Urinary bladder (tissue), 4 donors: ENCODE measurements around the gene SLC10A7. TPM values are rescaled to one million over a fixed set of nuclear protein-coding genes. Genes with fewer than 3 reads are reported as not detected.

Source experiments
- DNase-seq: peaks from one replicate; pipeline ENCODE4 v3.0.0-alpha.2; 2015; ENCODE audit errors: extremely low spot score
- H3K27ac ChIP-seq: one replicate; pipeline ENCODE4 v1.5.1; 2013; ENCODE audit warnings: low read depth, mild to moderate bottlenecking, moderate library complexity
- H3K36me3 ChIP-seq: one replicate; pipeline ENCODE4 v1.6.1; 2013; ENCODE audit warnings: mild to moderate bottlenecking, moderate library complexity; ENCODE audit not compliant: insufficient read depth
- H3K4me1 ChIP-seq: one replicate; pipeline ENCODE4 v1.6.1; 2013; ENCODE audit warnings: mild to moderate bottlenecking, moderate library complexity; ENCODE audit not compliant: insufficient read depth
- H3K4me3 ChIP-seq: one replicate; pipeline ENCODE4 v1.5.1; 2013; ENCODE audit warnings: low read depth, low read length
- WGBS: extraction: QIAGEN DNeasy Blood & Tissue Kit; methylation state at CpG from one replicate; pipeline ENCODE4 v1.1.7; 2013; 5-methylcytosine and 5-hydroxymethylcytosine counted together
- polyA plus RNA-seq: library from polyadenylated mRNA; stranded (reverse); fragments of 200-250 nt; gene quantifications from one replicate; pipeline ENCODE4 v1.2.3, GENCODE V29; 2013
- total RNA-seq: library from RNA; depleted of rRNA; stranded (reverse); fragments of >200 nt; gene quantifications from one replicate; pipeline ENCODE4 v1.2.3, GENCODE V29; 2014
- donor health status: healthy with polysubstance abuse.
- donor health status: healthy.

The SLC10A7 gene
- total and polyA plus RNA-seq, 2 donors, result 5.4 to 42.9 TPM

DNA sequence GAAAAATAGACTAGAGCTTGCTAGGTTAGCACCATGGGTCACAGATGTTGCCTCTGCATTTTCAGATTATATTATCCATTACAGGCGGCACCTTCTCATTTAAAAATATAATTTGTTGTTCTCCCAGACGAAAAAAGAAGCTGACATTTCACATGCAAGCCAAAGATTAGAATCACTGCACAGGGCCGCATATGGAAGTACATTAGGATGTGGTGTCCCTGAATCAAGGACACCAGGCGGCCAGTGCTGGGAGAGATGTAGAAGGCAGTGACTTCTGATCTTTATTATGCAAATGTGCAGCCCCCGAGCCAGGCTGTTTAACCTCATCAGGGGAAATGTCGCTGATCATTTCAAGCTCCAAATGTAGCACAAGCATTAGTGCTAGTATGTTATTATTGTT, 284.6 kb downstream of the SLC10A7 start:
- H3K4me1 ChIP-seq, result no peaks in the 10 kb centered on the region
- no peak for DNase-seq
- 90% methylated on average over 6 of the region's 6 CpGs for WGBS
- no peak overlapping the region for H3K27ac ChIP-seq
- H3K4me3 ChIP-seq, result no peak overlapping the region
- H3K36me3 ChIP-seq, result no peaks in the 10 kb centered on the region

DNA sequence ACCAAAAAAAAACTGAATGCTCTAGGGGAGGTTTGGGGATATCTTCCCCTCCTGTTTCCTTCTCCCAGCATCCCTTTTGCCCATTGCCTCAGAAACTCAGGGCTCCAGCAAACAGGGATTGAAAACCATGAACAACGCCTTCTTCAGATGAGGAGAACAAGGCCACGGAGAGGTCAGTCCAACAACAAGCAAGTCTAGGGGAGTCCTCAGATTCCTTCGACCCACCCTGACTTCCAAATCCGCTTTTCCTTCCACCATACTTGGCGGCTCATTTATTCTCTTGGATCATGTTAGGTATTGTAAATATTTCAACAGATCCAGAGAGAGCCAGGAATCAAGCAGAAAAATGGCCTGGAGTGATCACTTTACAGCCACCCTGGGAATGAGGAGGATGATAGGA, 285.5 kb downstream of the SLC10A7 start:
- WGBS, result 42% methylated on average over 5 of the region's 5 CpGs
- H3K4me1 ChIP-seq, result no peaks in the 10 kb centered on the region
- no peak for DNase-seq
- no peak overlapping the region for H3K27ac ChIP-seq
- no peak overlapping the region for H3K4me3 ChIP-seq
- no peaks in the 10 kb centered on the region for H3K36me3 ChIP-seq

DNA sequence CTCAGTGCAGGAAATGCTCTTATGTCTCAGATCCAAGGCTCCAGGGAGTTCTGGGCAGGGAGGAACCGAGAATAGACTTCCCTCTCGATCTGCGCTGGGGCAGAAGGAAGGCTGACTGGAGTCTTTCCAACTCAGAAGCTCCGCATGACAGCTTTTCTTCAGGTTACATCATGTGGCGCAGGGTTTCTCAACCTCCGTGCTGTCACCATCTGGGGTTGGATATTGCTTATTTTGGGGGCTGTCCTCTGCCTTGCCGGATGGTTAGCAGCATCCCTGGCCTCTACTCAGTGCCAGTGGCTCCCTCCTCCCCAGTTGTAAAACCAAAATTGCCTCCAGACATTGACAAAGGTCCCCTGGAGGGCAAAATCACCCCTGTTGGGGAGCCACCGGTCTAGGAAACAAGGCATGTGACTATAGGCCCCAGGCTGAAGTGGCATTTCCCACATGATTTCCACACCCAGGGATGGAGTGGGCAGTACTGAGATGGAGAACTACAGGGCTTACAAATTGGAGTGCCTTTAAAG, 286.0 kb downstream of the SLC10A7 start:
- H3K27ac ChIP-seq, result peak overlapping the region; percentile 32
- DNase-seq, result no peak
- H3K4me1 ChIP-seq, result no peaks in the 10 kb centered on the region
- H3K4me3 ChIP-seq, result no peak overlapping the region
- H3K36me3 ChIP-seq, result no peaks in the 10 kb centered on the region
- 82% methylated on average over 8 of the region's 8 CpGs for WGBS

DNA sequence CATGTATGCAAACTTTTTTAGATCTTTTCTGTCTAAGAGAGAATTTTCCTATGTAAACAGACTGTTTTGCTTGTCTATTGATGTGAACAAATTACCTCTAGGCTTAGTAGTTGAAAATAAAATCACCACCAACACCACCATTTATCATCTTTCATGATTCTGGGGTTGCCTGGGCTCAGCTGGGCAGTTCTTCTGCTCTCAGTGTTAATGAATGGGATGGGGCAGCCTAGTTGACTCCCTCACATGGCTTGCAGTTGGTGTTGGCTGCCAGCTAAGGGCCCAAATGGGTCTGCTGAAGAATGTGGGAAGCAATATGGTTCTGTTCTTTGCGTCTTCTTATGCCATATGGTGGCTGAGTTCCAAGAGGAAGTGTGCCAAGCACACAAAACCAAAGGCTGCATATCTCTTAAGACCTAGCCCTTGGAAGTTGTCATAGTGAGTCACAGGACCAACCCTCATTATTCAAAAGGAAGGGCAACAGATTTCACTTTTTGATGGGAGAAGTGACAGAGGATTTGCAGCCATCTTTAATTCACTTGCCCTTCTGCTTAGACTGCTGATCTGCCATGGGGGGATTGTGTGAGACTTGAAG, 289.5 kb downstream of the SLC10A7 start:
- no peaks in the 10 kb centered on the region for H3K4me1 ChIP-seq
- no peak for DNase-seq
- H3K27ac ChIP-seq, result no peak overlapping the region
- no peak overlapping the region for H3K4me3 ChIP-seq
- 94% methylated on average over 1 of the region's 1 CpG for WGBS
- H3K36me3 ChIP-seq, result no peaks in the 10 kb centered on the region

DNA sequence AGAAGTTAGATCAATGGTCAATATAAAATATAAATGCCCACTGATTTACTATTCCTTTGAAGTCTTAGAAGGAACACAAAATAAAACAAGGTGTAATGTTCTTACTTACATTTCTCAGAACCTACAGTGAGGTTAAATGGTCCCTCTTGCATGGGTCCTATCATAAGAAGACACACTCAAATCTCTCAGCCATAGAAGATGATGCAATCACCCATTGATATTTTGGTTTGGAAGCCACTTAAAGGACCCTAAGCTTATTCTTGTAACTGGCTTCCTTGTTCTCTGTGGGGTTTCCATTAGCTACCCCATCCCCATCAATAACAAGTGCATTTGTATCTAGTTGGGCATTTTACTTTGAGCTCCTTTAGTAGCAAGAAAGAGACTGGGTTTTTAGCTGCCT, 292.3 kb downstream of the SLC10A7 start:
- Histone ChIP-seq H3K4me1 (no peaks in the 10 kb centered on the region), H3K4me3 (no peak overlapping the region), H3K36me3 (no peaks in the 10 kb centered on the region), H3K27ac (no peak overlapping the region)
- DNase-seq, result no peak

DNA sequence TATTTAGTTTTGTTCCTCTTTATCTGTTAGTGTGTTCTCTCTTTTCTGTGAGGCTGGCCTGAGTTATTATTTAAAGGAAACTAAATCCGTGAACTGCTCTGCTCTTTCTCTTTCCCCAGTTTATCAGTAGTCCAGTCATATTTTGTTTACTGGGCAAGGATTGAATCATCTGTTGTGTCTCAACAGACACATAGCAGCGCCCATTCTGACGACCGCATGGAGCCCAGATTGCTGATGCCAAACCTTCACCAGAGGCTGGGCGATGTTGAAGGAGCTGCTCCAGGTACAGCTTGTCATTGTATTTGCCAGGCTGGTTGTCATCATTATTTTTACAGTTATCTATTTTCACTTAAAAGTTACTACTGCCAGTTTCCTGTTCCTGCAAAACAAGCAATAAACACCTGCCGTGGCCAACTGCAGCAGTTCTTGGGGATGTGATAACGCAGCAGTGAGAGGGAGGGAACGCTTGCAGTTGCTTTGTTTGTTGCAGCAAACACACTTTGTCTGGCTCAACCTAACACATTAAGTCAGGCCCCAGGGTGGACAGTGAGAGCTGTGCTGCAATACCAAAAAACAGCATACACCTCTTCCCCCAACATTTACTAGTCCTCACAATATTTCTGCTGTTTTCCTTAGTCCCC, 297.3 kb downstream of the SLC10A7 start:
- Histone ChIP-seq H3K4me1 (no peaks in the 10 kb centered on the region), H3K27ac (no peak overlapping the region), H3K4me3 (no peak overlapping the region), H3K36me3 (no peaks in the 10 kb centered on the region)
- 16% methylated on average over 8 of the region's 8 CpGs for WGBS
- no peak for DNase-seq

DNA sequence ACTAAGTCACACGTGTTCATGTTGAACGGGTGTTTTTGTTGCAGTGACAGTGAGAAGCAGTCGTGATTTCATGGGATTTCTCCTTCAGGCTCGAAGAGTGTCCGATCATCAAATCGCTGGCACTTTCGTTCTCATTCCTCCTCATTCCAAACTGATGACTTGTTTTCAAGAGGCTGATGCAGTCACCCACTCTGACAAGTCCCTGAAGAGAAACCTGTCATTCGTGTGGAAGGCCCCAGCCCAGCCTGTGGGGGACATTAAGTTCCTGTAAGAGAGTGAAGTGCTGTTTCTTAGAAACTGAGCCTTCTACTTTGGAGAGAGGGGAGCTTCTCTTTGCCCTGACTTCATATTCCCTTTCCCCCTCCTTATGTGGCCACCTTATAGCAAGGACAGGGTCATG, 299.4 kb downstream of the SLC10A7 start:
- DNase-seq, result no peak
- Histone ChIP-seq H3K4me1 (no peaks in the 10 kb centered on the region), H3K27ac (no peak overlapping the region), H3K4me3 (no peak overlapping the region), H3K36me3 (no peaks in the 10 kb centered on the region)
- 84% methylated on average over 8 of the region's 8 CpGs for WGBS

DNA sequence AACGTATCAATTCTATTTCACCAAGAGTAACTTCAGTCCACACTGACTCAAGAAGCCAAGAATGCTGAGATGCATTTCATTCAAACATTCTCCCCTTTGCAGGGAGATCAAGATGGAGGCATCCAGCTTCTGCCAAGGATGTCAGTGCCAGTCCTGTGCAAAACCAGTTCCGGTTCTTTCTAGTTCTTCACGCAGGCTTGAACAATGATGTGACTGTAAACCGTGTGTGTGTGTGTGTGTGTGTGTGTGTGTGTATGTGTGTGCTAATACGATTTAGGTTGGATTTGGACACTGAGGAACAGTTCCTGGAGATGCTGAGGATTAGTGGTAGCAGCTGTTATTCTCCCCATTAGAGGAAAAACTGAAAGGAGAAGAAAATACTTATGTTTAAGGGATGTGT, 307.5 kb downstream of the SLC10A7 start, which contains the start of gene REELD1:
TSS of gene REELD1 (plus strand) at position 301 of the 400 bp plus-strand sequence. CDS start 2,415 bp downstream, outside the sequence.
- H3K36me3 ChIP-seq, result no peaks in the 10 kb centered on the region
- H3K4me1 ChIP-seq, result no peaks in the 10 kb centered on the region
- DNase-seq, result no peak
- WGBS, result 83% methylated on average over 5 of the region's 5 CpGs
- H3K27ac ChIP-seq, result no peak within 1 kb of the TSS
- no peak within 1 kb of the TSS for H3K4me3 ChIP-seq

DNA sequence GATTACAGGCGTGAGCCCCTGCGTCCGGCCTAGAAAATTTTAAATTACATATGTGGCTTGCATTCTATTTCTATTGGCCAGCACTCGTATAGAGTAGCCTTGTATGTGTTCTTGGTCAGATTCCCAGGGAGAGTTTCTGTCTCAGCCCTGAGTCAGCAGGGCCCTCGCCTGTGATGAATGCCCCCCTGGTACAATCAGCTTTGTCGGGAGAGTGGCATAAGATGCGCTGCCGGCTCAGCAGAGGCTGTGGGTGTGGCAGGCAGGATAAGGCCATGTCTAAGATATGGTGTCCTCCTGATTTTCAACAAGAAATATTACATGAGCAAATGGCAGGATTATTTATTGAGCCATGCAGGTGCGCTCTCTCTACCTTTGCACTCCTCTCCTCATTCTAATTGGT, 309.0 kb downstream of the SLC10A7 start:
- WGBS, result 88% methylated on average over 9 of the region's 9 CpGs
- Histone ChIP-seq H3K4me3 (no peak overlapping the region), H3K4me1 (no peaks in the 10 kb centered on the region), H3K27ac (no peak overlapping the region), H3K36me3 (no peaks in the 10 kb centered on the region)
- no peak for DNase-seq

DNA sequence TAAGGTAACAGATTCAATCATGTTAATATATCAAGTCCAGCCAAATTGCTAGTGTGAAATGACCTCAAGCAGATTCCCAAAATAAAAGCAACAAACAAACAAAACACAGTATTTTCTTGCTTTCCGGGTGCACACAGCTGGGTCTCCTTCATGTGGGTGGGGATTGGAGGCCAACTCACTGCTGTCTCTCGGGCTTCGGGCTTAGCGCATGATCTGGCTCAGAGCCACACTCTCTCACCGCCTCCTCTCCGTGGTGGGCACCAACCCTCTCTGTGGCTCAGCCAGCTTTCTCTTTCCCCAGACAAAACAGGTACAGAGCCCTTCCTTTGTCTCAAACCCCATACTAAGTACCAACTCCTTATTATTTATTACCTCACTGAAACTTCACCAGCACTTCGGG, 310.3 kb downstream of the SLC10A7 start:
- DNase-seq, result no peak
- 57% methylated on average over 7 of the region's 7 CpGs for WGBS
- no peaks in the 10 kb centered on the region for H3K36me3 ChIP-seq
- H3K4me1 ChIP-seq, result no peaks in the 10 kb centered on the region
- no peak overlapping the region for H3K27ac ChIP-seq
- no peak overlapping the region for H3K4me3 ChIP-seq

DNA sequence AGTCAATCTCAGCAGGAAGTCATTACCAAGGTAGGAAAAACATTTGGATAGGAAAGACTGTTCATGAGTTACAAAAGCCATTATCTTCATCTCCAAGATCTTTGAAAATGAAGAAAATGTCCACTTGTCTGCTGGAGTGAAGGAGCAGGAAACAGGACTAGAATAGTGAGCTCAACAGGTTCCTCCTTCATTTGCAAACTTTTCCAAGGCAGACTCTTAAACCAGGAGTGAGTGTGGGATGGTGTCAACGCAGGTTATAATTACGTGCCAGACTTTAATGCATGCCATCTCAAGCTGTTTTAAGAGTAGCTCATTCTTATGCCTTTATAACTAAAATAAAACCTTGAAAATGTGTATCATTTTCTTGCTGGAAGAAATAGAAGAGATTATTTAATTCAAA, 310.9 kb downstream of the SLC10A7 start:
- Histone ChIP-seq H3K27ac (no peak overlapping the region), H3K4me3 (no peak overlapping the region), H3K36me3 (no peaks in the 10 kb centered on the region), H3K4me1 (no peaks in the 10 kb centered on the region)
- no peak for DNase-seq
- 74% methylated on average over 2 of the region's 2 CpGs for whole genome bisulfite sequencing

DNA sequence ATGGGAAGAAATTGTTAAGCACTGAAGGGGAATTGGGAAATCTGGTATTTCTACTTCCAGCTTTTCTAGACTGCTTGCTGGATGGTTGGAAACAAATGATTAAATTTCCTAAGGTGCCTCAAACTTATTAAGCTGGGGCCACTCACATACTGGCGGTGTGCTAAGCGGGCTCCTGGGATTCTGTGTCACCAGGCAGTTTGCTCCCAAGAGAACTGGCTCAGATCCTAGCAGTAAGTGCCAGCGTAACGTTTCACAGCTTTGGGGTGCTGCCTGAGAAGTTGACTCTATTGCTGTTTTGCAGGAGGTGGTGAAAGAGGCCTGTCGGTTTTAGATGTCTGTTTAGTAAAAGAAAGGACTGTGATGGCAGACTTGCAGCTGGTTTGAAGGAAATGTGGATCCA, 314.3 kb downstream of the SLC10A7 start:
- H3K27ac ChIP-seq, result no peak overlapping the region
- H3K4me3 ChIP-seq, result no peak overlapping the region
- H3K36me3 ChIP-seq, result no peaks in the 10 kb centered on the region
- DNase-seq, result no peak
- WGBS, result 63% methylated on average over 5 of the region's 5 CpGs
- no peaks in the 10 kb centered on the region for H3K4me1 ChIP-seq
